Renal cortical epithelial cell (primary cell): Measurements from ENCODE around the gene INHBC. TPM values are rescaled to one million over a fixed set of nuclear protein-coding genes. Genes with fewer than 3 reads are reported as not detected.

Source experiments
- DNase-seq: peaks from one replicate; pipeline ENCODE4 v3.0.0-alpha.2; 2011; ENCODE audit warnings: low read depth
- total RNA-seq: library from RNA; depleted of rRNA; stranded (reverse); fragments of >200 nt; gene quantifications from 2 replicates; pipeline ENCODE4 v1.2.3, GENCODE V29; 2014

Gene INHBC
- total RNA-seq, 1 donor from 2014 or later, result not detected

GRCh38 chr12:57454566-57455373 lies 20.2 kb downstream of the INHBC start, which contains the start of gene INHBE:
Gene INHBE (plus strand): TSS chr12:57455307. CDS start chr12:57455537, 230 bp downstream.
- DNase-seq, result peak; percentile 70

- no peak for DNase-seq
These were observed 21.0 kb downstream of the INHBC start for GRCh38 chr12:57455374-57456144.

- peak; percentile 41 for DNase-seq
These were observed 21.6 kb downstream of the INHBC start for GRCh38 chr12:57456145-57456700.

GRCh38 chr12:57456737-57457490 lies 22.3 kb downstream of the INHBC start:
- DNase-seq, result no peak

GRCh38 chr12:57458665-57459054 lies 24.1 kb downstream of the INHBC start:
- no peak for DNase-seq

- peak; percentile 87 for DNase-seq
These were observed 24.6 kb downstream of the INHBC start for GRCh38 chr12:57459055-57459749.

GRCh38 chr12:57459750-57460467 lies 25.3 kb downstream of the INHBC start, which contains the start of gene GLI1:
Gene GLI1 (plus strand): TSS chr12:57459785. CDS start chr12:57463692, 3,907 bp downstream.
- DNase-seq, result no peak

- no peak for DNase-seq
These were observed 25.8 kb downstream of the INHBC start for GRCh38 chr12:57460468-57460784.

- no peak for DNase-seq
These were observed 26.3 kb downstream of the INHBC start for GRCh38 chr12:57460841-57461275.

- no peak for DNase-seq
These were observed 26.8 kb downstream of the INHBC start for GRCh38 chr12:57461276-57461916.

GRCh38 chr12:57461917-57462250 lies 27.3 kb downstream of the INHBC start:
- DNase-seq, result no peak

- DNase-seq, result peak; percentile 80
These were observed 27.8 kb downstream of the INHBC start for GRCh38 chr12:57462251-57462911.

GRCh38 chr12:57462912-57463253 lies 28.3 kb downstream of the INHBC start:
- no peak for DNase-seq

- DNase-seq, result no peak
These were observed 30.0 kb downstream of the INHBC start for GRCh38 chr12:57464569-57464968.

GRCh38 chr12:57465030-57465746 lies 30.6 kb downstream of the INHBC start:
- no peak for DNase-seq

GRCh38 chr12:57465747-57466505 lies 31.3 kb downstream of the INHBC start:
- DNase-seq, result no peak

GRCh38 chr12:57467212-57467874 lies 32.8 kb downstream of the INHBC start:
- DNase-seq, result no peak

- no peak for DNase-seq
These were observed 33.3 kb downstream of the INHBC start for GRCh38 chr12:57467915-57468314.
